GM19043 (cell line): ENCODE data around the gene CCDC28B.

Experiments
- ATAC-seq: cut with Tn5 transposase; IDR thresholded peaks from one replicate; pipeline ENCODE4 v1.9.1; 2021; ENCODE audit warnings: low read depth; ENCODE audit not compliant: unreplicated experiment

Gene CCDC28B

GRCh38 chr1:32220746-32221580 lies 20.6 kb downstream of the CCDC28B start:
- ATAC-seq = no peak

GRCh38 chr1:32221581-32221979 lies 21.2 kb downstream of the CCDC28B start:
- no peak for ATAC-seq

DNA sequence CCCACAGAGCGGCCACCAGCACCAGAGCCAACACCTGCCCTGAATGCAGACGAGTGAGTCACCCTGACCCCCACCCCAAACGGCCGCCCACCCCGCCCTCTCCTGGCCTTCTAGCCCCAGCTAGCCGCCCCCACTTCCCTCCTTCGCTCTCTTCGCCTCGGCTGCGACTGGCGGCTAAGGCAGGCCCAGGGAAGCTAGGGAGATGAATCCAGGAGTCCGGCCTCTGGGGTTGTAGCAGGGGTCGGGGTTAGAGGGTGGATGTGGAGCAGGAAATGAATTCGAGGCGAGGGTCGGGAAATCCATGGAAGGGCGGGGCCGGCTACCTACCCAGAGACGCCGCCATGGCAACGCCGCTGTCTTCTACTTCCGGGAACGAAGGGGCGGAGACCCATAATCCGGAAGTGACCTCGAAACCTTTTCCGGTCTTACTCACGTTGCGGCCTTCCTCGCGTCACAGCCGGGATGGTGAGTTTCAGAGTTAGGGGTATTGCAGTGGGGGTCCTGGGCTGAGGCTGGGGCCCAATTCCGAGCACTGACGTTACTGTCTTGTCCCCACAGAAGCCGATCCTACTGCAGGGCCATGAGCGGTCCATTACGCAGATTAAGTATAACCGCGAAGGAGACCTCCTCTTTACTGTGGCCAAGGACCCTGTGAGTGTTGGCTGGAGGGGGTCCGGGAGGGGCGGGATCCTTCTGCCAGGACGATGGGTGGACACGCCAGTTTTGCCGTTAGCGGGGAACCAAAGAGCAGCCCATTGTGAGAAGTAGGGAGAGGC lies 21.8 kb downstream of the CCDC28B start, which contains the start of the genes EIF3I and TMEM234:
EIF3I (plus strand) TSS at position 428 of the 776 bp plus-strand sequence; CDS start at position 463, 35 bp downstream.
TMEM234 (minus strand) TSS at position 374 of the 776 bp plus-strand sequence; CDS start at position 343, 31 bp downstream.
- ATAC-seq = peak; percentile 90

DNA sequence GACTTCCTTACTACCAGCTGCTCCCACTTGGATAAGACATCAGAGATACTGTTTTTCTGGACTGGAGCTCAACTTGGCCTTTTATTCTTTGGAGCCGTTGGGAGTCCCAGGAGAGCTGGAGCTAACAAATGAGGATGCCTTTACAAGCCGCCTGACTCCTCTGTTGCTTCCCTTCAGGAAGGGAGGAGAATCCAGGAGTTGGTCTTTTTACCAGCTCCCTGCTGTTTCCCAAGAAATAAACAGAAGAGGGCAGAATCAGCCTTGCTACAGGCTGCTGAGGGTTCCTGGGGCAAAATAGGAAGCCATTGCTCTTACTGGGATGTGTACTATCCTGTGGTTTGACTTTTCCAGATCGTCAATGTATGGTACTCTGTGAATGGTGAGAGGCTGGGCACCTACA lies 23.3 kb downstream of the CCDC28B start:
- no peak for ATAC-seq

GRCh38 chr1:32224285-32224684 lies 23.9 kb downstream of the CCDC28B start:
- ATAC-seq = no peak

DNA sequence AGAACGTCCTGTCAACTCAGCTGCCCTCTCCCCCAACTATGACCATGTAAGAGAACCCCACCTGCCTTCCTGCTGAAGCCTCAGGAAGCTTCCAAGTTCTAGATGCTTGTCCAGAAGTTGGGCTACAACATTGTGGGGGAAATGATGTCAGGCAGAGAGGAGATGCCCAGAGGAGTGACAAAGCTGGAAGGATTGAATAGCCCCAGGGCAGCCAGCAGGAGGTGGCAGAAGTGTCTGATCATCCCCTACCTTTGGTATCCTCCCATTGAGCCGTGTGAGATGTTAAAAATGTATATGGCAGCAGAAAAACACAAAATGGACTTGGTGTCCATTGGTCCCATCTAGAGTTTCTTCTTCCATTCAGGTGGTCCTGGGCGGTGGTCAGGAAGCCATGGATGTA lies 28.4 kb downstream of the CCDC28B start:
- no peak for ATAC-seq

GRCh38 chr1:32231843-32232432 lies 31.5 kb downstream of the CCDC28B start:
- ATAC-seq = no peak

DNA sequence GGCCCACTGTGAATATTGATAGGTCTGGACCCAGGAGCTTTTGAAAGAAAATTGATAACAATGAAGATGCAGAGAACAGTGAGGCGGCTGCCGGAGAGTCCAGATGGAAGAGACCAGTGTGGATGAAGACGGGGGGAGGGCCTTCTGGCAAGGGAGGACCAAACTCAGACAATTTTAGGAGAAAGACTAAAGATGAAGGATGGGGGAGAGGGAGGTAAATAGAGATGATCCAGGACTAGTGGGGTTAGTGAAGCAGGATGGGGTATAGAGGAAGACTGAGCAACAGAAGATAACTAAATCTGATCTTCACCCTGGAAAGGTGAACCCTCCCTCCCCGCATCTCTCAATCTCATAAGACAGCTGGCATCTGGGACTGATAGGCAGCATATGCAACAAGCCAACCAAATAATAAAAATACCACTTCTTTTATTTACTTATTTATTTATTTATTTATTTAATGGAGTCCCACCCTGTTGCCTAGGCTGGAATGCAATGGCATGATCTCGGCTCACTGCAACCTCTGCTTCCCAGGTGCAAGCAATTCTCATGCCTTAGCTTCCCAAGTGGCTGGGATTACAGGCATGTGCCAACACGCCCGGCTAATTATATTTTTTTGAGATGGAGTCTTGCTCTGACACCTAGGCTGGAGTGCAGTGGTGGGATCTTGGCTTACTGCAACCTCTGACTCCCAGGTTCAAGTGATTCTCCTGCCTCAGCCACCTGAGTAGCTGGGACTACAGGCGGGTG lies 32.3 kb downstream of the CCDC28B start:
- ATAC-seq = no peak

GRCh38 chr1:32234792-32235191 lies 34.4 kb downstream of the CCDC28B start:
- ATAC-seq = no peak

DNA sequence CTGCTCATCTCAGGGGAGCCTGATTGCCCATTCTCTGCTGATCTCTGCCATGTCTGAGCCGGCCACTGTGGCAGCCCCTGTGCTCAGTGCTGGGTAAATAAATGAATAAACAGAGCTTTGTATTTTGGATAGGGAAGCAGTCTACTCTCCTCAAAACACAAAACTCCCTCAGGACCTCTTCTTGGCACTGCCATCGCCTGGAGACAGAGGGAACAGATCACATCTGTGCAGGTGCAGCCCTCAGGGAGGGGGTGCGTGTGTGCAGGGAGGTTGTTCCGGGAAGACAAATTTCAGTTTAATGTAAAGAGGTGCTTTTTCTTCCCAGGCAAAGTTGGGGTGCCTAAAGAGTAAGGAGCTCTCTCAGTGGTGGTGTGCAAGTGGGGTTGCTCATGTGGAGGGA lies 38.9 kb downstream of the CCDC28B start:
- no peak for ATAC-seq

- ATAC-seq = no peak
Observed at GRCh38 chr1:32239790-32240139, 39.4 kb downstream of the CCDC28B start.

DNA sequence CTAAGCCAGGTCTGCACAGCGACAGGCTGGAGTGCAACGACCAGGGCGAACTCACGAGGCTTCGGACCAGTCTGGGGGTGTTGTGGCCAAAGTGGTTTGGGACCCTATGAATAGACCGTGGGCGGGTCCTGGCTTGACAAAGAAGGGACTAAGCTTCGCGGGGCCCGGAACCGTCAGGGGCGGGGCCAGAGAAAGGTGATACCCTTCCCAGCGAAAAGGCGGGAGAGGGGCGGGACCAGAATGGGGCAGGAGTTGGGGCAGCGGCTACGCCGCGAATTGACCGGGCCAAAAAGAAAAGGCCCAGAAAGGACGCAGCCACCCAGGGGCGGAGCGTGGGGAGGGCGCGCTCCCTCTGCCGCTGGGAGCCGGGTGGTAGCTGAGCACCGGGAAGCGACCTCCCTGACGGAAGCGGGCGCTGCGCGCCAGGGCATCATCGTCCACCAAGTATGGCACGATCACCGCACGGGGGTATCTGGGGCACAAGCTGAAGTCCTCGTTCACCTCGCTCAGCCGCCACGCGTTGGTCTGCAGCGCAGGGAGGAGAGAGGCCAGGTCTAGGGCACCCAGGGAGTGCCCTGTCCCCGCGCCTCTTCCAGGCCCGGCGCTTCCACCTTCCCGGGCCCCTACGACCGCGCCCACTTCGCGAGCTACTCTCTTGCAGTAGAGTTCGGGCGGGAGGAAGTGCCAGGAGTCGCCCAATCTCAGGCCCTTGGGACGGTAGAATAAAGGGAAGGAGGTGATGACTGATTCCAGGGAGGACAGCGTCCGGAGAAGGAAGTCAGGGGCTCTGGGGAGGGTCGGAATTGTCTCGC lies 40.0 kb downstream of the CCDC28B start:
- no peak for ATAC-seq

- ATAC-seq = no peak
Observed at GRCh38 chr1:32241001-32241763, 40.8 kb downstream of the CCDC28B start.

DNA sequence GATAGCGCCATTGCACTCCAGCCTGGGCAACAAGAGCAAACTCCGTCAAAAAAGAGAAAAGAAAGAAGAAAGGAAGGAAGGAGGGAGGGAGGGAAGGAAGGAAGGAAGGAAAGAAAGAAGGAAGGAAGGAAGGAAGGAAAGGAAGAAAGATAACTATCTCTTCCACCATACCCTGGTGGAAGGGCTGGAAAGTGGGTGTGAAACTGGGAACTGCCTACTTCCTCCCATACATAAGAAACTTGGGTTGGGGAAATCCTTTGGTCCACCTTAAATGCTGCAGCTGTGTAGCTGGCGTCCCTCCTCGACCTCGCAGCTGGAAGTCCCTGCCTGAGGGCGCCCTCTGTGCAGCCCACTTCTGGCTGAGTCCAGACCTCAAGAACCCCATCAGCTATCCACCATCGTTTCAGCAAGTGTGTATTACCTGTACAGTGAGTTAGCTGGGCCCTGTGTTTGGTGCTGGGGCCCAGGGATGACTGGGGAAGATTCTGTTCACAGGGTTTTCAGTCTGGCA lies 42.0 kb downstream of the CCDC28B start:
- no peak for ATAC-seq

GRCh38 chr1:32246888-32247273 lies 46.5 kb downstream of the CCDC28B start, which contains the start of gene FAM167B:
FAM167B (plus strand) TSS chr1:32247222; CDS start chr1:32247422, 200 bp downstream.
- ATAC-seq = no peak

GRCh38 chr1:32247452-32247851 lies 47.1 kb downstream of the CCDC28B start:
- no peak for ATAC-seq

GRCh38 chr1:32247983-32248889 lies 47.8 kb downstream of the CCDC28B start:
- no peak for ATAC-seq
